ENCODE measurements around the gene ODF2. TPM values are rescaled to one million over a fixed set of nuclear protein-coding genes. Genes with fewer than 3 reads are reported as not detected.
"Not testable (repeated sequence)": the region's sequence is repeated elsewhere in the genome, so short reads cannot be mapped to it uniquely, and the experiment has no call there.

Gene ODF2
- total RNA-seq, 2 experiments from 2014 or later, result 77.5 to 82.8 TPM

GRCh38 chr9:128486201-128486600 lies 30.4 kb downstream of the ODF2 start:
- no peaks in the 10 kb centered on the region for H3K27me3 Mint-ChIP-seq (ENCODE audit: low read depth)
- POLR2A ChIA-PET, result no interaction called here
- no peak overlapping the region for H3K27ac Mint-ChIP-seq
- H3K36me3 Mint-ChIP-seq (ENCODE audit: low read depth), result peaks cover 71% of the 10 kb centered on the region
- H3K9me3 Mint-ChIP-seq (ENCODE audit: insufficient read depth), result no peaks in the 10 kb centered on the region
- ATAC-seq (no peak), DNase-seq (no peak)
- no peak overlapping the region for H3K4me3 Mint-ChIP-seq
- CTCF ChIA-PET, result no interaction called here
- H3K4me1 Mint-ChIP-seq (ENCODE audit: low read depth), result no peaks in the 10 kb centered on the region

GRCh38 chr9:128493424-128493823 lies 37.6 kb downstream of the ODF2 start:
- no peak for ATAC-seq
- peaks cover 54% of the 10 kb centered on the region for H3K36me3 Mint-ChIP-seq (ENCODE audit: low read depth)
- no peaks in the 10 kb centered on the region for H3K9me3 Mint-ChIP-seq (ENCODE audit: insufficient read depth)
- no peak overlapping the region for H3K27ac Mint-ChIP-seq
- peaks cover 3% of the 10 kb centered on the region for H3K4me1 Mint-ChIP-seq (ENCODE audit: low read depth)
- POLR2A ChIA-PET, result no interaction called here
- H3K27me3 Mint-ChIP-seq (ENCODE audit: low read depth), result no peaks in the 10 kb centered on the region
- no peak for DNase-seq
- CTCF ChIA-PET, result no interaction called here
- no peak overlapping the region for H3K4me3 Mint-ChIP-seq

- DNase-seq, result no peak
- Mint-ChIP-seq H3K27me3 (ENCODE audit: low read depth) (no peaks in the 10 kb centered on the region), H3K27ac (no peak overlapping the region), H3K4me1 (ENCODE audit: low read depth) (peaks cover 3% of the 10 kb centered on the region), H3K36me3 (ENCODE audit: low read depth) (peaks cover 55% of the 10 kb centered on the region), H3K9me3 (ENCODE audit: insufficient read depth) (no peaks in the 10 kb centered on the region), H3K4me3 (no peak overlapping the region)
- CTCF ChIA-PET, result interaction anchor here (1.3 kb wide), 1 partner anchor 57 kb away, joined by 3 read pairs; no protein-coding TSS in a partner anchor
- POLR2A ChIA-PET, result interaction anchor here (3.4 kb wide), 1 partner anchor 11 kb away, joined by 15 read pairs; the partner anchor contains the start of gene GLE1
- ATAC-seq, result no peak
Measured at GRCh38 chr9:128494108-128494745, 38.4 kb downstream of the ODF2 start.

GRCh38 chr9:128494746-128495129 lies 38.9 kb downstream of the ODF2 start:
- Mint-ChIP-seq H3K27me3 (ENCODE audit: low read depth) (no peaks in the 10 kb centered on the region), H3K9me3 (ENCODE audit: insufficient read depth) (no peaks in the 10 kb centered on the region), H3K4me3 (no peak overlapping the region), H3K4me1 (ENCODE audit: low read depth) (peaks cover 3% of the 10 kb centered on the region), H3K36me3 (ENCODE audit: low read depth) (peaks cover 51% of the 10 kb centered on the region), H3K27ac (no peak overlapping the region)
- ChIA-PET POLR2A (interaction anchor here (3.4 kb wide), 1 partner anchor 10 kb away, joined by 15 read pairs; the partner anchor contains the start of gene GLE1), CTCF (interaction anchor here (0.7 to 1.3 kb wide), 2 partner anchors 56 to 58 kb away, joined by 3 read pairs; no protein-coding TSS in a partner anchor)
- no peak for ATAC-seq
- DNase-seq, result no peak

GRCh38 chr9:128495296-128495695 lies 39.5 kb downstream of the ODF2 start:
- no peak for DNase-seq
- ATAC-seq, result no peak
- Mint-ChIP-seq H3K9me3 (ENCODE audit: insufficient read depth) (no peaks in the 10 kb centered on the region), H3K36me3 (ENCODE audit: low read depth) (peaks cover 54% of the 10 kb centered on the region), H3K4me3 (no peak overlapping the region), H3K27ac (peak overlapping the region; percentile 12), H3K27me3 (ENCODE audit: low read depth) (no peaks in the 10 kb centered on the region), H3K4me1 (ENCODE audit: low read depth) (peaks cover 3% of the 10 kb centered on the region)
- CTCF ChIA-PET, result interaction anchor here (0.7 to 2.0 kb wide), 3 partner anchors 56 to 323 kb away, joined by 3 to 4 read pairs (median 3); no protein-coding TSS in a partner anchor
- POLR2A ChIA-PET, result interaction anchor here (3.4 kb wide), 1 partner anchor 10 kb away, joined by 15 read pairs; the partner anchor contains the start of gene GLE1

GRCh38 chr9:128495804-128496417 lies 40.1 kb downstream of the ODF2 start:
- DNase-seq (no peak), ATAC-seq (no peak)
- ChIA-PET POLR2A (interaction anchor here (3.4 kb wide), 1 partner anchor 9 kb away, joined by 15 read pairs; the partner anchor contains the start of gene GLE1), CTCF (interaction anchor here (2.0 kb wide), 1 partner anchor 322 kb away, joined by 4 read pairs; no protein-coding TSS in a partner anchor)
- Mint-ChIP-seq H3K27ac (peak overlapping the region; percentile 39), H3K27me3 (ENCODE audit: low read depth) (no peaks in the 10 kb centered on the region), H3K36me3 (ENCODE audit: low read depth) (peaks cover 58% of the 10 kb centered on the region), H3K4me3 (no peak overlapping the region), H3K9me3 (ENCODE audit: insufficient read depth) (no peaks in the 10 kb centered on the region), H3K4me1 (ENCODE audit: low read depth) (peaks cover 3% of the 10 kb centered on the region)

DNA sequence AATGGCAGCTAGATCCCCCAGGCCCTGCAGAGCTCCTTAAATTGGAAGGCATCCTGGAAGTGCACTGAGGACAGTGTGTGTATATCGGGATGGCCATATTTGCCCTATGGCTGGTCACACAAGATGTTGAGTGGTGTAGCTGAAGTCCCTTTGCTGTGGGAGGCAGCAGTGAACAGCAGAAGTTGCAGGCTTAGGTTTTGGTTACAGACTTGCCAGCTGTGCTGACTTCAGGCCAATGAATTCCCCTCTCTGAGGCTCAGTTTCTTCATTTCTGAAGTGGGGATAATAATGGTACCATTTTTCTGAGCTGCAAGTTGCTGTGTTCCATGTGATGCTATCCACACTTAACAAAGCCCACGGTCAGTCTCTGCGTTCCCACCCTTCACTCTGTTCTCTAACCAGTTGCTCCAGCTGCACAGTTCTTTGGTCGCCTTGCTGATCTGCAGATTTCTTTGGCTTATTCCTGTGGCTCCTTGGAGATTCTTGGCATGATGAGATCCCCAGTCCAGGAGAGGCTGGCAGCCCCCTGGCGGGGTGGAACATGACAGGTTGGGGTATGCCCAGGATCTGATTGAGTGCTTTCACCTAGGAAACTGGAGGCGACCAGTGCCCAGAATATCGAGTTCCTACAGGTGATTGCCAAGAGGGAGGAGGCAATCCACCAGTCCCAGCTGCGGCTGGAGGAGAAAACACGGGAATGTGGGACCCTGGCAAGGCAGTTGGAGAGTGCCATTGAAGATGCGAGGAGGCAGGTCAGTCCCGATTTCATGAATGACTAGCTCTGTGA lies 42.2 kb downstream of the ODF2 start:
- peaks cover 55% of the 10 kb centered on the region for H3K36me3 Mint-ChIP-seq (ENCODE audit: low read depth)
- peaks cover 3% of the 10 kb centered on the region for H3K4me1 Mint-ChIP-seq (ENCODE audit: low read depth)
- no peaks in the 10 kb centered on the region for H3K27me3 Mint-ChIP-seq (ENCODE audit: low read depth)
- H3K27ac Mint-ChIP-seq, result no peak overlapping the region
- no peak for DNase-seq
- no peak for ATAC-seq
- H3K9me3 Mint-ChIP-seq (ENCODE audit: insufficient read depth), result no peaks in the 10 kb centered on the region
- CTCF ChIA-PET, result interaction anchor here (1.2 kb wide), 1 partner anchor 59 kb away, joined by 4 read pairs; no protein-coding TSS in a partner anchor
- POLR2A ChIA-PET, result interaction anchor here (0.8 kb wide), 1 partner anchor 14 kb away, joined by 3 read pairs; no protein-coding TSS in a partner anchor
- no peak overlapping the region for H3K4me3 Mint-ChIP-seq

DNA sequence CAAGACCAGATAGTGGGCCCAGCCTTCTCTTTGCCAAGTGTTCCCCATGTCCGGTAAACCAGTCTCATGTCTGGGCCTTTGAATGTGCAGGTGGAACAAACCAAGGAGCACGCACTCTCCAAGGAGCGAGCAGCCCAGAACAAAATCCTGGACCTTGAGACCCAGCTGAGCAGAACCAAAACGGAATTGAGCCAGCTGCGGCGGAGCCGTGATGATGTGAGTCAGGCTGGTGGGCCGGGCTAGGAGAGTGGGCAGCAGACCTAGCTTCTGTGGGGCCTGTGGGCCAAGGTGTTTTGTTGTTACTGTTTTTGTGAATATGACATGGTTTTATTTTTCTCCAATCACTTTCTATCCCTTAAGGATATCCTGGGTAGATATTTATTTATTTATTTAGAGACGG lies 43.1 kb downstream of the ODF2 start:
- Mint-ChIP-seq H3K27me3 (ENCODE audit: low read depth) (no peaks in the 10 kb centered on the region), H3K4me3 (no peak overlapping the region), H3K36me3 (ENCODE audit: low read depth) (peaks cover 53% of the 10 kb centered on the region), H3K9me3 (ENCODE audit: insufficient read depth) (no peaks in the 10 kb centered on the region), H3K27ac (no peak overlapping the region), H3K4me1 (ENCODE audit: low read depth) (peaks cover 9% of the 10 kb centered on the region)
- ATAC-seq (no peak), DNase-seq (no peak)
- CTCF ChIA-PET, result interaction anchor here (1.2 kb wide), 1 partner anchor 60 kb away, joined by 4 read pairs; no protein-coding TSS in a partner anchor
- POLR2A ChIA-PET, result interaction anchor here (0.8 kb wide), 1 partner anchor 15 kb away, joined by 3 read pairs; no protein-coding TSS in a partner anchor

DNA sequence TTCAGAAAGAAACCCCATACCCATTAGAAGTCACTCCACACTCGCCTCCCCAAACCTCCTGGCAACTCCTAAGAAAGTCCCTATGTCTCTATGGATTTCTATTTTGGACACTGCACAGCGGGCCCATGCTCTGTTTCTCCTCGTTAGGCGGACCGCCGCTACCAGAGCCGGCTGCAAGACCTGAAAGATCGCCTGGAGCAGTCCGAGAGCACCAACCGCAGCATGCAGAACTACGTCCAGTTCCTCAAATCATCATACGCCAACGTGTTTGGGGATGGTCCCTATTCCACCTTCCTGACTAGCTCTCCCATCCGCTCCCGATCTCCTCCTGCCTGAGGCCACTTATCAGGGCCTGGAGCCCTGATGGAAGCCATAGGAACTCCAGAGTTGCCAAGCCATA lies 44.1 kb downstream of the ODF2 start:
- ATAC-seq, result no peak
- peak overlapping the region; percentile 41 for H3K27ac Mint-ChIP-seq

GRCh38 chr9:128503415-128503825 lies 47.6 kb downstream of the ODF2 start:
- H3K27me3 Mint-ChIP-seq (ENCODE audit: low read depth); ATAC-seq; DNase-seq; CTCF ChIA-PET; H3K9me3 Mint-ChIP-seq (ENCODE audit: insufficient read depth): not testable (repeated sequence)
- Mint-ChIP-seq H3K27ac (peak overlapping the region; percentile 66), H3K4me1 (ENCODE audit: low read depth) (peaks cover 18% of the 10 kb centered on the region), H3K36me3 (ENCODE audit: low read depth) (peaks cover 31% of the 10 kb centered on the region), H3K4me3 (peak overlapping the region; percentile 100)
- POLR2A ChIA-PET, result interaction anchor here (2.9 kb wide), 1 partner anchor 48 kb away, joined by 38 read pairs; the partner anchor contains the start of gene SPTAN1

More for the DNA sequence above, 44.1 kb downstream of the ODF2 start:
- DNase-seq, result no peak
- no peaks in the 10 kb centered on the region for H3K9me3 Mint-ChIP-seq (ENCODE audit: insufficient read depth)
- no peak overlapping the region for H3K4me3 Mint-ChIP-seq
- peaks cover 49% of the 10 kb centered on the region for H3K36me3 Mint-ChIP-seq (ENCODE audit: low read depth)
- no peaks in the 10 kb centered on the region for H3K27me3 Mint-ChIP-seq (ENCODE audit: low read depth)
- ChIA-PET POLR2A (no interaction called here), CTCF (interaction anchor here (0.6 kb wide), 1 partner anchor 12 kb away, joined by 4 read pairs; no protein-coding TSS in a partner anchor)
- H3K4me1 Mint-ChIP-seq (ENCODE audit: low read depth), result peaks cover 8% of the 10 kb centered on the region

DNA sequence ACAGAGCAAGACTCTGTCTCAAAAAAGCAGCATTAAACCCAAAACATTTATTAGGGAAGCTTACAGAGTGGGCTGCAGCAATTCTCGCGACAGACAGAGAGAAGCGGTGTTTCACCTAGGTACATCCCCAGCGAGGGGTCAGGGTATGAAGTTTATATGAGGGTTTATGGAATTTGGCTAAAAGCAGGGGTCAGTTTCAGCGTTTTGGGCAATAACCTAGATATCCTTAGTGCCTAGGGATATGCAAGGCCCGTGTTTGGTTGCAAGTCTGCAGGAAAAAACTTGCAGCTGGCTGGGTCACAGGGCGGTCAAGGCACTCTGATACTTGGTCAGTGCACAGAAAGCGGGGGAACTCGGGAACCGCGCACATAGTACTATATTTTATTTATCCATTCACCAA lies 48.1 kb downstream of the ODF2 start:
- POLR2A ChIA-PET, result interaction anchor here (2.9 kb wide), 1 partner anchor 48 kb away, joined by 38 read pairs; the partner anchor contains the start of gene SPTAN1
- CTCF ChIA-PET, result no interaction called here

More for the DNA sequence above, 48.1 kb downstream of the ODF2 start:
- Mint-ChIP-seq H3K27ac (peak overlapping the region; percentile 66), H3K27me3 (ENCODE audit: low read depth) (no peaks in the 10 kb centered on the region), H3K36me3 (ENCODE audit: low read depth) (peaks cover 30% of the 10 kb centered on the region), H3K4me3 (peak overlapping the region; percentile 100), H3K9me3 (ENCODE audit: insufficient read depth) (no peaks in the 10 kb centered on the region), H3K4me1 (ENCODE audit: low read depth) (peaks cover 19% of the 10 kb centered on the region)
- ATAC-seq (no peak), DNase-seq (peak; percentile 25)
